HG03520 (cell line): ENCODE results near the gene ZNF773.
A peak's percentile ranks its signal among the peaks of the same experiment; 100 is the strongest.
"Not testable (repeated sequence)": the region's sequence is repeated elsewhere in the genome, so short reads cannot be mapped to it uniquely, and the experiment has no call there.

ENCODE experiments used
- ATAC-seq: cut with Tn5 transposase; IDR thresholded peaks from one replicate; pipeline ENCODE4 v1.9.1; 2021; ENCODE audit warnings: mild to moderate bottlenecking, moderate library complexity; ENCODE audit not compliant: unreplicated experiment

ZNF773 gene

DNA sequence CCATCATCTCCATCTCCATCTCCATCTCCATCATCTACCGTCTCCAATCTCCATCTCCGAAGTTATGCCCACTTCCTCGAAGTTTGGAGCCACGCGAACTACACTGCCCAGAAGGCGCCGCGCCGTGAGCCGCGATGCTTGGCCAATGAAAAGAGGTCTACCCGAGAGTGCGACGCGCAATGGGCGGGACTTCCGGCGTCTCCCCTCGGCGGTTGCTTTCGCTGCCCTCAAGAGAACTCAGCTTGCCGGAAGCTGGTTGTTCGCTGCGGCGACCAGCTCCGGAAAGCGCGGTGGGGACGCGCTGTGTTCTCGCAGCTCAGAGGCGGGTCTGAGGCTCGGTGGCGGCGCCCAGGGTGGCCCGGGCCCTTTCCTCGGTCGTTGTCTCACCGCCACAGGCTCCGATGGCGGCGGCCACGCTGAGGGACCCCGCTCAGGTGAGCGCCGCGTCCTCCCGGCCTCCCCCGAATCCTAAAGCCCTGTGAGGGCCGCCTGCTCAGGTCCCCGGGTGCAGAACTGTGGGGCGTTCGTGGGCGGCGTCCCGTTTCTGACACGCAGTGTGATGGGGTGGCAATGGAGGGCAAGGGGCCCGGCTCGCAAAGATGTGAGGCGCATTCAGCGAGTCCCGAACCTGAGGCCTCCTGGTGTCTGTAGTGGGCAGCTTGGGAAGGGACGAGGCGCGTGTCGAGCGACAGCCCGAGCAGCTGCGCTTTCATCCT is at the start of gene ZNF773:
Gene ZNF773, plus strand, starts transcription at position 259 of the 716 bp plus-strand sequence. Its CDS starts 143 bp downstream, at position 402.
- ATAC-seq = peak; percentile 91

DNA sequence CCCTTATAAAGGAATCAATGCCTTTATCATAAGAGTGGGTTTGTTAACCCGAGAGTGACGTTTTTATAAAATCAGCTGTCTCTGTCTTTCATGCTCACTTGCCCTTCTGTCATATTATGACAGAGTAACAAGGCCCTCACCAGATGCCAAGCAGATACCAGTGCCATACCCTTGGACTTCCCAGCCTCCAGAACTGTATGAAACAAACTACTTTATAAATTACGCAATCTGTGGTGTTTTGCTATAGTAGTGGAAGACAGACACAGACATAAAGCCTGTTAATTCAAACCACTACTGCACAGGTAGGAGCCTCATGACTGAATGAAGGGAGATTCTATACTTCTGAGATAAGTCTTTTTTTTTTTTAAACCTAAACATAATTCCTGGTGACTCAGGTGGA is 47.4 kb upstream of the ZNF773 start:
- ATAC-seq = no peak

DNA sequence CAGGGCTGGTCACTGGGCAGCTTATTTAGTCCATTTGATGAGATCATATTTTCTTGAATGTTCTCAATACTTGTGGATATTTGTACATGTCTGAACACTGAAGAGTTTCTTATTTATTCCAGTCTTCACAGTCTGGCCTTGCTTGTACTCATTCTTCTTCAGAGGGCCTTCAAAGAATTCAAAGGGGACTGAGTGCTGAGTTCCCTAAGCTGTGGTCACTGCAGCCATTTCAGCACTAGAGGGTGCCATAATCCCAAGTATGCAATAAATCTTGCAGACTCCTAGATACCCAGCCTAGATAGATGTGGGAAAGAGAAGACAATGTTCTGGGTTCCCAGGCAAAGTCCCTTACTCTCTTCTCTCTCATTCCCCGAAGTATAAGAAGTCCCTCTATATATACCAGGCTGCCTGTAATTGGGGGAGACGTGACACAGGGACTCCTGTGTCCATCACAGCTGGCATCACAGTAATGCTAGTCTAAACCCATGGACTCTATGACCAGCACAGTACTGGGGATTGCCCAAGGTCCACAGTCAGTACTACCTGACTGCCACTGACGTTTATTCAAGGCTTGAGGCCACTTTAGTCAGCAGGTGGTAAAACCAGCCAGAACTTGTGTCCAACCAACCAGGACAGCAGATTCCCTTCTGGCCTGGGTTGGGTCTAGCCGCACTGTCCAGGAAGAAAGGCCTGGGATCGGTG is 33.9 kb upstream of the ZNF773 start:
- no peak for ATAC-seq

DNA sequence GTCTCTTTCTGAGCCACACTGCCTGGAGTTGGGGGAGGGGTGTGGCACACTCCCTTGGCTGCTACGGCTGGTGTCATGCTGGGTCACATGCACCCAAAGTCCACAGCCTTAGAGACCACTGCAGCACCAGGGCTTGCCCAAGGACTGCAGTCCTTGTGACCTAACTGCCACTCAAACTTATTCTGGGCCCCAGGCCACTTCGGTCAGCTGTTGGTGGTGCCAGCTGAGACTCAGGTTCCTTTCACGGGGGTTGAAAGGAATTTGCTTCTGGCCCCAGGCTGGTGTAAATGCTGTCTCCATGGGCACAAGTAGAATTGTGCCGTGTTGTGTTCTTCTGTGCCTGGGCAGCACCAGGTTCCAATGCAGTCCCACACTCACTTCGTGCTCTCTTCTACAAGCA is 33.2 kb upstream of the ZNF773 start:
- ATAC-seq = no peak

DNA sequence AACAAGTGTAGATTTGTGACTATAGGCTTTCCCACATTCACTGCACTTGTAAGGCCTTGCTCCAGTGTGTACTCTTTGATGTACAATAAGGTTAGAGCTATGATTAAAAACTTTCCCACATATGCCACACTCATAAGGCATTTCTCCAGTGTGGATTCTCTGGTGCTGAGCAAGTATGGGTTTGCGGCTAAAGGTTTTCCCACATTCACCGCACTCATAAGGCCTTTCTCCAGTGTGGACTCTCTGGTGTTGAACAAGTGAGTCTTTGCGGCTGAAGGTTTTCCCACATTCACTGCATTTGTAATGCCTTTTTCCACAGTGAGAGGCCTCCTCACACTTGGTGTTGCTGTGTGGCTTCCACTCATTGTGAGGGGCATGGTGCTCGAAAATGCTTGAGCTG is 26.1 kb upstream of the ZNF773 start:
- ATAC-seq = no peak

DNA sequence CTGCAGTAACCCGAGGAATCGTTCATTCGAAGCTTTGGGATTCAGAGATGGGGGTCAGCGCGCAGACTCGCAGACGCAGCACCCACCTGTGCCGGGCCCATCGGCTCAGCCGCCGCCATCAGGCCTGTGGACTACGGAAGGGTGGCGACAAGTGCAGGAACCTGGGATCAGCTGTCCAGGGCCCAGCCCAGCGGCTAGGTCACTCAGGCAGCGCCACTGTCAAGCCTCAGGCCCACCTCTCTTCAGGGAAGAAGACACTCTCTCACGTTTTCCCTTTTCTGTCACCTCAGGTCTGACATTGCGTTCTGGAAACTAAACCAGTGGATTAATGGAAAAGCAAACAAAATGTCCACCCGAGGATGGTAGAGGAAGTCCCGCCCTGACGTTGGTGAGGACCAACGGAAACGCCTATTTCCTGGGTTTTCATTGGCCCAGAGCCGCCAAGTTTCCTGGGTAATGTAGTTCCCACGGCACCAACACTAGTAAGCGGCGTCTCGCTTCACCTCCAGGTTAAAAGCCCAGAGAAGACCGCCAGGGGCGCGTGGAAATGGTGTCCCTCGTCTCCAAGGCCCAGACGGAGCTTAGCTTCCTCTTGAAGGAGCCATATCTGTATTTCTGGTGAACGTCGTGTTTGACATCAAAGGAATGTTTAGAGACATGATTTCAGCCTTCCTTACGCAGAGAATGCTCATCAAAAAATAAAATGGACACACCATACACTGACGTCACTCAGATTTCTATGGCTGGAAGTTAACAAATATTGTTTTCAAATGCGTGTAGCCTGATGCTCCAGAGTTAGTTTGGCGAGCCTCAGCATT is 22.3 kb upstream of the ZNF773 start, which contains the start of gene ZNF772:
Gene ZNF772, minus strand, starts transcription at position 376 of the 818 bp plus-strand sequence. Its CDS starts 257 bp downstream, at position 119.
- peak; percentile 83 for ATAC-seq

DNA sequence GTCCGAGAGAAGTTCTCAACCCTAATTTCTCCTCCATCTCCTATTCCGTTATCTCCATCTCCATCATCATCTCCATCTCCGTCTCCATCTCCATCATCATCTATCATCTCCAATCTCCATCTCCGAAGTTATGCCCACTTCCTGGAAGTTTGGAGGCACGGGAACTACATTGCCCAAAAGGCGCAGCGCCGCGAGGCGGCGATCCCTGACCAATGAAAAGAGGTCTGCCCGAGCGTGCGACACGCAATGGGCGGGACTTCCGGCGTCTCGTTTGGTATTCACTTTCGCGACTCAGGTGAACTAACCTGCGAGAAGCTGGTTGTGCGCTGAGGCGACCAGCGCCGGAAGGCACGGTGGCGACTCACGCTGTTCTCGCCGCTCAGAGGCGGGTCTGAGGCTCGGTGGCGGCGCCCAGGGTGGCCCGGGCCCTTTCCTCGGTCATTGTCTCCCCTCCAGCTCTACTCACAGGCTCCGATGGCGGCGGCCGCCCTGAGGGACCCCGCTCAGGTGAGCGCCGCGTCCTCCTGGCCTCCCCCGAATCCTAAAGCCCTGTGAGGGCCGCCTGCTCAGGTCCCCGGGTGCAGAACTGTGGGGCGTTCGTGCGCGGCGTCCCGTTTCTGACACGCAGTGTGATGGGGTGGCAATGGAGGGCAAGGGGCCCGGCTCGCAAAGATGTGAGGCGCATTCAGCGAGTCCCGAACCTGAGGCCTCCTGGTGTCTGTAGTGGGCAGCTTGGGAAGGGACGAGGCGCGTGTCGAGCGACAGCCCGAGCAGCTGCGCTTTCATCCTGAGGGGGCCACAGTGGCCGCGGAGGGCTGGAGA is 12.1 kb upstream of the ZNF773 start, which contains the start of gene ZNF419:
Gene ZNF419, plus strand, starts transcription at position 274 of the 822 bp plus-strand sequence. Its CDS starts 201 bp downstream, at position 475.
- peak; percentile 90 for ATAC-seq

DNA sequence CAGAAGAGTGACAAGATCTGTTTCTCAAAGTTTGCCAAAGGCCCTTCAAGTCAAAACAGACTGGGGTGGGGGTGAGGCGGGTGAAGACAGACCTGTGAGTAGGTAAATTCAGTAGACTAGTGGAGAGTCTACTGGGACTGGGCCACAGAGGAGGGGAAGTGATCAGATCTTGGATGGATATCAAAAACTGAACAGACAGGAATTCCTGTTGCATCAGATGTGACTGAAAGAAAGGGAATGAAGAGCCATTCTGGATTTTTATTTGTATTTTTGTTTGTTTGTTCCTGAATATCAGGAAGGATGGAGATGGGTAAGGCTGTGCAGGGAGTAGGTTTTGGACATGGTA is 11.5 kb upstream of the ZNF773 start:
- not testable (repeated sequence) for ATAC-seq

DNA sequence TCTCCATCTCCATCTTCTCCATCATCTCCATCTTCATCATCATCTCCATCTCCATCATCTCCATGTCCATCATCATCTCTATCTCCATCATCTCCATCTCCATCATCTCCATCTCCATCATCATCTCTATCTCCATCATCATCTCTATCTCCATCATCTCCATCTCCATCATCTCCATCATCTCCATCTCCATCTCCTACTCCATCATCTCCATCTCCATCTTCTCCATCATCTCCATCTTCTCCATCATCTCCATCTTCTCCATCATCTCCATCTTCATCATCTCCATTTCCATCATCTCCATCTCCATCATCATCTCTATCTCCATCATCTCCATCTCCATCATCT is 432 bp upstream of the ZNF773 start:
- not testable (repeated sequence) for ATAC-seq

DNA sequence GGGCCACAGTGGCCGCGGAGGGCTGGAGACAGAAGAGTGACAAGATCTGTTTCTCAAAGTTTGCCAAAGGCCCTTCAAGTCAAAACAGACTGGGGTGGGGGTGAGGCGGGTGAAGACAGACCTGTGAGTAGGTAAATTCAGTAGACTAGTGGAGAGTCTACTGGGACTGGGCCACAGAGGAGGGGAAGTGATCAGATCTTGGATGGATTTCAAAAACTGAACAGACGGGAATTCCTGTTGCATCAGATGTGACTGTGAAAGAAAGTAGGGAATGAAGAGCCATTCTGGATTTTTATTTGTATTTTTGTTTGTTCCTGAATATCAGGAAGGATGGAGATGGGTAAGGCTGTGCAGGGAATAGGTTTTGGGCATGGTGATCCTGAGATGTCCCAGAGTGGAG is 662 bp downstream of the ZNF773 start:
- ATAC-seq = not testable (repeated sequence)

DNA sequence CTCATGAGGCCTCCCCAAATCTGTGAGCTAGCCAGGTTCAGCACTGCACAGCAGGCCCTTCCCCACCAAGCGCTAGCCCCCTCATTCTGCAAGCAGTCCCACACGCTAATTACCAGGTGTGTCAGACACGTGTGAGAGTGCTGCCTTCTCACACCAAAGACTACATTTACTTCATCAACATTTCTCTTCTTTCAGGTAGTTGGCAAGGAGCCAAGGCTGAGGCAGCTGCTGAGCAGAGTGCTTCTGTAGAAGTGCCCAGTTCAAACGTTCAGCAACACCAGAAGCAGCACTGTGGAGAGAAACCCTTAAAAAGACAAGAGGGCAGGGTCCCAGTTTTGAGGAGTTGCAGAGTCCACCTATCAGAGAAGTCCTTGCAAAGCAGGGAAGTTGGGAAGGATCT is 6.4 kb downstream of the ZNF773 start:
- no peak for ATAC-seq

DNA sequence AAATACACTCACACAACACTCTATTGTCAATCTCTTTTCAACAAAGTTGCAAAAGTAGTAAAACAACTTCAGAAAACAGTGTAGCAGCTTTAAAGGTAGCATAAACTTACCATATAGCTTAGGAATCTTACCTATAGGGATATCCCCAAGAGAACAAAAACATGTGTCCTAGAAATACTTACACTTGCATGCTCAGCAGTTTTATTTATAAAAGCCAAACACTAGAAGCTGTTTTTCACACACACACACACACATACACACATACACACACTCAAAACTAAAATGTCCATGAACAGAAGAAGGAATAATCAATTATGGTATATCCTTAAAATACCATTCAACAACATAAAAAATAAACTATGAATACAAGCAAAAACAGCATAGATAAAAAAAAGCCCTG is 11.7 kb downstream of the ZNF773 start:
- ATAC-seq = no peak

DNA sequence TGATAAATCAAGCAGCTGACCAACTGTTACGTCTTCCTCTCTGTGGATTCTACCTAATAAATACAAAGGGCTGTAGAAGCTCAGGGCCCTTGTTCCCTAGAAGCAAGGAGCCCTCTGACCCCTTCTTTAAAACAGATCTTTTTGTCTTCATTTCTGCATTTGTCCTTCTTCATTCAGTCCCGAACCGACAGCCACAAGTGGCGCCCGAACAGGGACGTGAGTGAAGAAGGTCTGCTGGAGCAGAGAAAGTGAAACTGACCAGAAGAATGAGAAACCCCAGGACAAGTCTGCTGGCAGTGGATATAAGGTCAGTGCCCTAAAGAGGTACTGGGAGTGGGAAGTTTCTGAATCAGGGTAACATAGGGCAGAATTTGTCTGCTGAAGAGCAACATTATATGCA is 13.1 kb downstream of the ZNF773 start:
- ATAC-seq = no peak

DNA sequence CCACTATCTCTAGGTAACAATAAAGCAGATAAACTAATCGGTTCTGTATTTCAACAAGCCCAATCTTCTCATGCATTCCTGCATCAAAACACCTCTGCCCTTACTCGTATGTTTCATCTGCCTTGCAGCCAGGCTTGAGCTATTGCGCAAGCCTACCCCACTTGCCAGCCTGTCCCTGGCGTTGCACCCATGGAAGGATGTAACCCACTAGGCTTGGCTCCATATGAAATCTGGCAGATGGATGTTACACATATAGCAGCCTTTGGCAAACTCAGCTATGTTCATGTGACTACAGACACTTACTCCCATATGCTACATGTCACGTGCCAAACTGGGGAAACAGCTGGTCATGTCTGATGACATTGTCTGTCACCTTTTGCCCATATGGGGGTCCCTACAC is 15.5 kb downstream of the ZNF773 start:
- ATAC-seq = no peak

DNA sequence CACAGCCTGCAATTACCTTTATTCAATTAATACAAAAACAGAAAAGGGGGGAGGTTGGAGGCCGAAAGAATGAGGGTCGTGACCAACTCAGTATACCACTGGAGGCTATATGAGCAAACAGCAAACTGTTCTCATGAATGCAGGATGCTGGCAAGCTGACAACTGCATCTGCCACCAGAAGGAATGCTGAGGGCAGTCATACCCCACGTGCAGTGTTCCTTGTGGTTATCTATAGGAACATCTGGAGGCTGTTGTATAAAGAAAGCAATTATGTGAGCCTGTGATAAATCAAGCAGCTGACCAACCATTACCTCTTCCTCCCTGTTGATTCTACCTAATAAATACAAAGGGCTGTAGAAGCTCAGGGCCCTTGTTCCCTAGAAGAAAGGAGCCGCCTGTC is 18.3 kb downstream of the ZNF773 start:
- ATAC-seq = not testable (repeated sequence)

DNA sequence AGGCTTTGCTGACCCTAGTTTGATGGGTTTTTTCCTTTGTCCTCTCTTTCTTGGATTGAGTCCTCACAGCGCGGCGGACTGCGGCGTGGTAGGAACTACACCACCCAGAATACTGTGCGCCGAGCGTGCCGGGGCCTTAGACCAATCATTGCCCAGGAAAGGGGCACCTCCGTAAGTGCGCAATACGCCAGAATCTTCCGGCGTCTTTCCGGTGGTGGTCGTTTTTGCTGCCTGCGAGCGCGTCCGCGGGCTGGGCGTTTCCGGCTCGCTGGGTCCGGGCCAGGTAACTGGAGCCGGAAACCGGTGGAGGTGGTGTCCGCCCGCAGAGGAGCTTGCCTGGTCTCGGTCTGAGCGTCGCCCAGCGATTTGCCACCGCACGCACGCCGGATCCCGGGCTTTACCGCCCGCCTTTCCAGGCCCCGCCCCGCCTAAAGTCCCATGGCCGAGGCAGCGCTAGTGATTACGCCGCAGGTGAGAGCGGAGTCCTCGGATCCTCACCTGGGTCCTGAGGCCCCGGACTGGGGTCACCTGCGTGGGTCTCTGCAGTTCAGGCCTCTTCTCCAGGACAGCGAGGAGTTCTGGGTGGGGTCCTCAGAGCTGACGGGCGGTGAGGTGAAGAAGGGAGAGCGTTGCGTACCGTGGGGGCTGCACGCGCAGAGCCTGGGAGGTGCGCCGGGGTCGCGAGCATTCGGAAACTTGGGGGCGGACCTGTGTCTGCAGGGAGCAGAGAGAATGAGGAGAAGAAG is 27.6 kb downstream of the ZNF773 start, which contains the start of gene ZNF549:
Gene ZNF549, plus strand, starts transcription at position 221 of the 746 bp plus-strand sequence. Its CDS starts 218 bp downstream, at position 439.
- peak; percentile 90 for ATAC-seq

DNA sequence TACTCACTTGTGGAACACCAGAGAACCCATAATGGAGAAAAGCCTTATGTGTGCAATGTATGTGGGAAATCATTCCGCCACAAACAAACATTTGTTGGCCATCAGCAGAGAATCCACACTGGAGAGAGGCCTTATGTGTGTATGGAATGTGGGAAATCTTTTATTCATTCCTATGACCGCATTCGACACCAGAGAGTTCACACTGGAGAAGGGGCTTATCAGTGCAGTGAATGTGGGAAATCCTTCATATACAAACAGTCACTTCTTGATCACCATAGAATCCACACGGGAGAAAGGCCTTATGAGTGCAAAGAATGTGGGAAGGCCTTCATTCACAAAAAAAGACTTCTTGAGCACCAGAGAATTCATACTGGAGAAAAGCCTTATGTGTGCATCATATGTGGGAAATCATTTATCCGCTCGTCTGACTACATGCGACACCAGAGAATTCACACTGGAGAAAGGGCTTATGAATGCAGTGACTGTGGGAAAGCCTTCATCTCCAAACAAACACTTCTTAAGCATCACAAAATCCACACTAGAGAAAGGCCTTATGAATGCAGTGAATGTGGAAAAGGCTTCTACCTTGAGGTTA is 38.3 kb downstream of the ZNF773 start:
- ATAC-seq = no peak

DNA sequence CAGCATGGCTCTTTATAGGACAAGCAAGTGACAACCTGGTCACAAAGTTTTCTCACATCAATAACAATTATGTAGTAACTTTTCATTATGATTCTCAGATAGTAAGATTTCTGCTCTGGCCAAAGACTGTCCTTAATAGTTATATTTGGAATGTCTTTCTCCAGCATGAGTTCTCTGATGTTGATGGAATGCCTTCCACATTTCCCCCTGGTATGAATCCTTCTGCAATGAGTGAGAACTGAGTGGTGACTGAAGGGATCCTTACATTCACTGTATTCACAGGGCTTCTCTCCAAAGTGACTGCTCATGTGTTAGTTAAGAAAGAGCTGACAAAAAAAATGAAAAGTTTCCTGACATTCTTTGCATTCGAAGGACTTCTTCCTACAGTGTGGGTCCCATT is 46.8 kb downstream of the ZNF773 start:
- no peak for ATAC-seq

DNA sequence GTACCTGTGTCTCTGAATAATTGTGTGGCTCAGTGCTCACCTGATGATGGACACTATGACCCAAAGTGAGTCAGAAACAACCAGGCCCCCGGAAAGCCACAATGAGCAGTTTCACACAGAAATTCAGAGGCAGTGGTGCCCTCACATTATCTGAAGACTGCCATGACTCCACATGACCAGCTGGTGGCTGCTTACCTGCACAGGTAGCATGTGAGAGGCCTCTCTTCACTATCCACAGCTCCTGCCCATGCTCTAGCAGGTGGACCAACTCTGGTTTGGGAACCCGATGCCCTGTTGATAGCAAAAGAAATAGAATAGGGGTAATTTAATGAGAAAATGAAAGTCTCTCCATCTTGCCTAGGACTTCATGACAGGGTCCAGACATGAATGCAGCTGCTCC is 52.7 kb downstream of the ZNF773 start:
- no peak for ATAC-seq
